Measurements from ENCODE around the gene RP2.

DNA sequence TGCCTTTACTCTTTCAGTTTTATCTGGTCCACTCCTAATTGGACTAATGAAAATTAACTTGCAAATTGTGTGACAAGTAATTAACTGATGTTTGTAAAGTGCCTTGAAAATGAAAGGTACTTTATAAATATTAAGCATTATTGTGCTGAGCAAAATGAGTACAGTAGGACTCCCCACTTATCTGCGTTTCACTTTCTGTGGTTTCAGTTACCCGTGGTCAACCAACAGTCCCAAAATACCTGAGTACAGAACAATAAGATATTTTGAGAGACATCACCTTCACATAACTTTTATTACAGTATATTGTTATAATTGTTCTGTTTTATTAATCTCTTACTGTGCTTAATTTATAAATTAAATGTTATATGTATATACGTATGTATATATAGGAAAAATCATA is 48.0 kb downstream of the RP2 start:
- TF ChIP-seq POLR2AphosphoS5 (IDR thresholded peaks at IDR 0.05), result no peak
- TF ChIP-seq, protein P1, sequence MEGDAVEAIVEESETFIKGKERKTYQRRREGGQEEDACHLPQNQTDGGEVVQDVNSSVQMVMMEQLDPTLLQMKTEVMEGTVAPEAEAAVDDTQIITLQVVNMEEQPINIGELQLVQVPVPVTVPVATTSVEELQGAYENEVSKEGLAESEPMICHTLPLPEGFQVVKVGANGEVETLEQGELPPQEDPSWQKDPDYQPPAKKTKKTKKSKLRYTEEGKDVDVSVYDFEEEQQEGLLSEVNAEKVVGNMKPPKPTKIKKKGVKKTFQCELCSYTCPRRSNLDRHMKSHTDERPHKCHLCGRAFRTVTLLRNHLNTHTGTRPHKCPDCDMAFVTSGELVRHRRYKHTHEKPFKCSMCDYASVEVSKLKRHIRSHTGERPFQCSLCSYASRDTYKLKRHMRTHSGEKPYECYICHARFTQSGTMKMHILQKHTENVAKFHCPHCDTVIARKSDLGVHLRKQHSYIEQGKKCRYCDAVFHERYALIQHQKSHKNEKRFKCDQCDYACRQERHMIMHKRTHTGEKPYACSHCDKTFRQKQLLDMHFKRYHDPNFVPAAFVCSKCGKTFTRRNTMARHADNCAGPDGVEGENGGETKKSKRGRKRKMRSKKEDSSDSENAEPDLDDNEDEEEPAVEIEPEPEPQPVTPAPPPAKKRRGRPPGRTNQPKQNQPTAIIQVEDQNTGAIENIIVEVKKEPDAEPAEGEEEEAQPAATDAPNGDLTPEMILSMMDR (IDR thresholded peaks at IDR 0.05), result no peak

All from gastroesophageal sphincter (tissue), 3 donors.